ENCODE results near the gene INF2.

INF2 gene

DNA sequence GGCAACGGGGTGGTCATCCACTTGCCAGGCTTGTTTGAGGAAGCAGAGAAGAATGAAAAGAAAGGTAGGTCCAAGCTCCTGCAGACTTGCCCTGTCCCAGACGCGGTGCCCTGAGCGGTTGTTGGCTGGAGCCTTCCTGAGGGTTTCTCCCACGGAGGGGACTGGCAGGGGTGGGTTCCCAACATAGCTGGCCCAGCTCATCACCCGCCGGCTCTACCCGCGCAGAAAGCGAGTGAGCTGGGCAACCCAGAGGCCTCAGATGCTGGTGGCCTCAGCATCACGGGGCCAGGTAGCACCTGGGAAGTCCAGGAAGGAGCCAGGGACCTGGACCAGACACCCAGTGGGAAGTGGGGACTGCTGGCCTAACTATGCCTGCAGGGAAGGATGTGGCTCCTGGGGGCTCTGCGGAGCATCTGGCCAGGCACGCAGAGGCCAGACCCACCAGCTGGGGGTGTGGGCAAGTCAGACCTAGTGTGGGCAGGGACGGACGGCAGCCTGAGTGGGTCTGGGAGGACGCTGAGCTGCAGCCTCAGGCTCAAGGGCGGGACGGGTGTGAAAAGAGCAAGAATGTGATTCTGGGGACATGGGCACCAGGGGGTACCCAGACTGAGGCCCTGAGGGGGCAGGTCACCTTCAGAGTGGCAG, 49.1 kb downstream of the INF2 start:
- no peak overlapping the region for H3K4me3 ChIP-seq (ENCODE audit: control insufficient read depth, low read depth, low read length)
- TF ChIP-seq, protein P1, sequence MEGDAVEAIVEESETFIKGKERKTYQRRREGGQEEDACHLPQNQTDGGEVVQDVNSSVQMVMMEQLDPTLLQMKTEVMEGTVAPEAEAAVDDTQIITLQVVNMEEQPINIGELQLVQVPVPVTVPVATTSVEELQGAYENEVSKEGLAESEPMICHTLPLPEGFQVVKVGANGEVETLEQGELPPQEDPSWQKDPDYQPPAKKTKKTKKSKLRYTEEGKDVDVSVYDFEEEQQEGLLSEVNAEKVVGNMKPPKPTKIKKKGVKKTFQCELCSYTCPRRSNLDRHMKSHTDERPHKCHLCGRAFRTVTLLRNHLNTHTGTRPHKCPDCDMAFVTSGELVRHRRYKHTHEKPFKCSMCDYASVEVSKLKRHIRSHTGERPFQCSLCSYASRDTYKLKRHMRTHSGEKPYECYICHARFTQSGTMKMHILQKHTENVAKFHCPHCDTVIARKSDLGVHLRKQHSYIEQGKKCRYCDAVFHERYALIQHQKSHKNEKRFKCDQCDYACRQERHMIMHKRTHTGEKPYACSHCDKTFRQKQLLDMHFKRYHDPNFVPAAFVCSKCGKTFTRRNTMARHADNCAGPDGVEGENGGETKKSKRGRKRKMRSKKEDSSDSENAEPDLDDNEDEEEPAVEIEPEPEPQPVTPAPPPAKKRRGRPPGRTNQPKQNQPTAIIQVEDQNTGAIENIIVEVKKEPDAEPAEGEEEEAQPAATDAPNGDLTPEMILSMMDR (IDR thresholded peaks at IDR 0.05; ENCODE audit: control insufficient read depth, insufficient read depth, low read depth, low read length, missing control alignments): no peak
- no peak for DNase-seq (ENCODE audit: low read depth)

DNA sequence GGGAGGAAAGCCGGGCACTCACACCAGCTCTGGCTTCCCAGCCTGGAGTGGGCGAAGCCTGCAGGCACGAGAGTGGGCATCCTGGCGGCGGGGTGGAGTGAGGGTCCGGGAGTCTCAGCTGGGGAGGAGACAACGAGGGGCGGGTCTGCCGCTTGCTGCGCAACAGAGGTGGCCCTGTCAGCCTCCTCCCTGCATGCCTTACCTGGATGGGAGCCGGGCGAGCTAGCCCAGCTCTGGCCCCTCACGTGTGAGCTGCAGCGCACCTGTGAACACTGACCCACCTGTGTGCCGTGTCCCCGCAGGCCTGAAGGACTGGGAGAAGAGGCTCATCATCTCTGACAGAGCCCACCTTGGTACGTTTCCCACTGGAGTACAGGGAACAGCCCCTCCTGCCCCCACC, 49.6 kb downstream of the INF2 start:
- no peak for DNase-seq (ENCODE audit: low read depth)
- H3K4me3 ChIP-seq (ENCODE audit: control insufficient read depth, low read depth, low read length): no peak overlapping the region
- TF ChIP-seq, protein P1 (IDR thresholded peaks at IDR 0.05; ENCODE audit: control insufficient read depth, insufficient read depth, low read depth, low read length, missing control alignments): no peak

DNA sequence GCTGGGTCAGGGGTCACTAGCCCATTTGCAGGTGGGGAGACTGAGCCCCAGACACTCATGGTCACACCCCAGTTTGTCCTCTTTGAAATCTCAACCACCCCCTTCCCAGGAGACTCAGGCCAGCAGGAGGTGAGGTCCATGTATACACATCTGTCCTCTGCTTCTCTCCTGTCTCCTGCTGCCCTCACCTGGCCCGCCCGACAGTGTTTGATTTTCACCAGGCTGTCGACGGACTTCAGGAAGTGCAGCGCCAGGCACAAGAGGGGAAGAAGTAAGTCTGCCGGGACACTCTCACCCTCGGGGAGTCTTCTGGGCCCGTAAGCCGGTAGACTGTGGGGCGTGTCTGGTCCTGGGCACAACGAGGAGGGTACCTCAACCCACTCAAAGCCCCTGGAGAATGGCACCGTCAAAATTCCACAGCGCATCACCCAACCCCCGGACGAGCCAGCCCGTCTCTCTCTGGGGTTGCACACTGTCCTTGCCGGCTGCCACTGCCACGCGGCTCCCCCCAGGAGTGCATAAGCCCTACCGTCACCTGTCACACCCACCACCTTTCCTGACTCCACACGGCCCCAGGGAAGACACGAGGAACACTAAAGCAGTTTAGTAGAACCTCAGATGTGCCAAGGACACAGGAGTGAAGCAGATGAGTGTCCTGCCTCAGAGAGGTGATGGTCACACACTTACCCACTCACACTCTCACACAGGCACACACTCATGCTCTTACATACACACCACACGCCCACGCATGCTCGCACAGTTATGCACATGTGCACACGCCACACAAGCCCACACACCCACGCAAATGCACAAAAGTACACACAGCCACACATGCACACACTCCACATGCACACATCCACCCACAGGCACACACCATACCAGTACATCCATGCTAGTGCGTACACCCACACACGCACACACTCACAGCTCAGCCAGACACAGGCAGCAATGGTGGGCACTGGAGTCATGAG, 50.4 kb downstream of the INF2 start:
- H3K4me3 ChIP-seq (ENCODE audit: control insufficient read depth, low read depth, low read length): no peak overlapping the region
- TF ChIP-seq, protein P1 (IDR thresholded peaks at IDR 0.05; ENCODE audit: control insufficient read depth, insufficient read depth, low read depth, low read length, missing control alignments): no peak
- no peak for DNase-seq (ENCODE audit: low read depth)

DNA sequence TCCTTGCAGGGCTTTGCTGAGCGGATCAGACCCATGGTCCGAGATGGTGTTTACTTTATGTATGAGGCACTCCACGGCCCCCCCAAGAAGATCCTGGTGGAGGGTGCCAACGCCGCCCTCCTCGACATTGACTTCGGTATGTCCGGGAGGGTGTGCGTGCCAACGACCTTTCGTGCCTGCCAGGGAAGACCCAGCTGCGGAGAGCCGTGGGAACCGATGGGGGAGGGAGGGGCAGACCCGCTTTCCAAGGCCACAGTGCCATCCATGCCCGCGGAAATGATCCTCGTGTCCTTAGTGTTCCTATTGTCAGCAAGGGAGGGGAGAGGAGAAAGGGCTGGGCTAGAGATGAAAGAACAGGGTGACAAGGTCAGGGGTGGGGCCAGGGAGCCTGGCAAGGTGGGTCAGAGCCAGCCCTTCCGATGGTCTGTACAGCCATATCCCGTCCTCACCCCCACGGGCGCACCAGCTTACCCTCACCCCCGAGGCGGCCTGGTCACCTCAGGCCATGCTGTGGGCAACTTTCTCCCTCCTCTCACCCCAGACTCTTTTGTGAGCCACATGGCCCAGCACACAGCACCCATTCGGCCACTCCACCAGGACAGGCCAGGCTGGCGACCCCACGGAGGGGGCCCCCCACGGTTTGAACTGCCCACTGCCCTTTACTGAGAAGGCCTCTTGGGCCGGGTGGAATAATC, 51.8 kb downstream of the INF2 start:
- H3K4me3 ChIP-seq (ENCODE audit: control insufficient read depth, low read depth, low read length): no peak overlapping the region
- DNase-seq (ENCODE audit: low read depth): no peak
- TF ChIP-seq, protein P1 (IDR thresholded peaks at IDR 0.05; ENCODE audit: control insufficient read depth, insufficient read depth, low read depth, low read length, missing control alignments): no peak

DNA sequence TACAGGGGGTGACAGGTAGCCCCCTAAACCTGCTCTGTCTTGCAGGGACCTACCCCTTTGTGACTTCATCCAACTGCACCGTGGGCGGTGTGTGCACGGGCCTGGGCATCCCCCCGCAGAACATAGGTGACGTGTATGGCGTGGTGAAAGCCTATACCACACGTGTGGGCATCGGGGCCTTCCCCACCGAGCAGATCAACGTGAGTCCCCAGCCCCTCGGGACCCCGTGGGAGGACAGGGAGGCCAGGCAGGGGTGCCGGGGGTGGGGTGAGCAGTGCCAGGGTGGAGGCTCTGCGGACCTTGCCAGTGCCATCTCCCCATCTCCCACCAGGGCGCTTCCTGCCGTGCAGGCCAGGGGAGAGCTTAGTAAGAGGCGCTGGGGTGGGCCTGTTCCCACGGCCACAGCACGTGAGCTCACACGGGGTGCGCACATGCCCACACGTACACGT, 52.4 kb downstream of the INF2 start:
- TF ChIP-seq, protein P1 (IDR thresholded peaks at IDR 0.05; ENCODE audit: control insufficient read depth, insufficient read depth, low read depth, low read length, missing control alignments): no peak
- DNase-seq (ENCODE audit: low read depth): no peak
- no peak overlapping the region for H3K4me3 ChIP-seq (ENCODE audit: control insufficient read depth, low read depth, low read length)

All from AG09309 (cell line).